ENCODE data around the gene DHX29.

The DHX29 gene

DNA sequence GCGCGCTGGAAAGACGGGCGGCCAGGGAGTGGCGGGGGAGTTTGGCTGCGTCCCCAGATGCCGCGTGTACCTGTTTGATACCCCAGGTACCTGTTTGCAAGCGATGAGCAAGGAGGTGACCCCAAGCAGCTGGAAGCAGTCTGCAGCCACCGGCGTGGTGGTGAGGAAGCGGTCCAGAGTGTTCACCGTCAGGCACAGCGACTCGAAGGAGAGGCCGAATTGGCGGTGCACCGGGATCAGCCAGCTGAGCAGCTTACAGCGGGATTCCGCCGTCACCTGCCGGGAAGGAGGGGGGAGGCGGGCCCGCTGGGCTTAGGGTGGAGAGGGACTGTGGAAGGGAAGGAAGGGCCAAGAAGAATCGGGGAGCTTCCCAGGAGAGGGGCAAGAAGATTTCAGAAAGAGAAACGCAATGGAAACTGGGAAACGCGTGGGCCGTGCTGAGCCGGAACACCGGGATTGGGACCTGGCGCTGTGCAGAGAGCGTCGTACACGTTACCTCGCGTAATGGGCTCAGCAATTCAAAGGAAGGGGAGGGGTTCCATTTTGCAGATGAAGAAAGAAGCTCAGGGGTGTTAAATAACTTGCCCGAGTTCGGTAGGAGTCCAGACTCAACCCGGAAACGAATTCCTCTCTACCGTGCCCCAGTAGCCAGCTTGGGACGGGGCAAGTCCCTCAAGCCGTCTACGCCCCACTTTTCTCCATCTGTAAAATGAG lies 75.1 kb downstream of the DHX29 start:
- DNase-seq: peak; percentile 62

DNA sequence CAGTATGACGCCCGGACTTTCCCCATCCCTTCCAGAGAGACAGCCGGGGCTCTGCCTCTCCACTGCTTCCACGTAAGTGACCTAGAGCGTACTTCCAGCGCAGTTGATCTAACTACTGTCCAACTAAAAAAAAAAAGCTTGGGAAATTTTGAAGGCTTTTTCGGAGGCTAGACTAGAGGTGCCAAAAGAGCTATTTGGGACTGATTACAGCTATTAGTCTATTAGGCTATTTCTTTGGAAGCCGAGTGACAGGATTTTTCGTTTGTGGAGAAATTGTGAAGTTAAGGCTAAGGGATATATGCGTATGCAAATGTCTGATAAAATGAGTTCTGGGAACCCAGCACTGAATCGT lies 75.6 kb downstream of the DHX29 start:
- DNase-seq: no peak

DNA sequence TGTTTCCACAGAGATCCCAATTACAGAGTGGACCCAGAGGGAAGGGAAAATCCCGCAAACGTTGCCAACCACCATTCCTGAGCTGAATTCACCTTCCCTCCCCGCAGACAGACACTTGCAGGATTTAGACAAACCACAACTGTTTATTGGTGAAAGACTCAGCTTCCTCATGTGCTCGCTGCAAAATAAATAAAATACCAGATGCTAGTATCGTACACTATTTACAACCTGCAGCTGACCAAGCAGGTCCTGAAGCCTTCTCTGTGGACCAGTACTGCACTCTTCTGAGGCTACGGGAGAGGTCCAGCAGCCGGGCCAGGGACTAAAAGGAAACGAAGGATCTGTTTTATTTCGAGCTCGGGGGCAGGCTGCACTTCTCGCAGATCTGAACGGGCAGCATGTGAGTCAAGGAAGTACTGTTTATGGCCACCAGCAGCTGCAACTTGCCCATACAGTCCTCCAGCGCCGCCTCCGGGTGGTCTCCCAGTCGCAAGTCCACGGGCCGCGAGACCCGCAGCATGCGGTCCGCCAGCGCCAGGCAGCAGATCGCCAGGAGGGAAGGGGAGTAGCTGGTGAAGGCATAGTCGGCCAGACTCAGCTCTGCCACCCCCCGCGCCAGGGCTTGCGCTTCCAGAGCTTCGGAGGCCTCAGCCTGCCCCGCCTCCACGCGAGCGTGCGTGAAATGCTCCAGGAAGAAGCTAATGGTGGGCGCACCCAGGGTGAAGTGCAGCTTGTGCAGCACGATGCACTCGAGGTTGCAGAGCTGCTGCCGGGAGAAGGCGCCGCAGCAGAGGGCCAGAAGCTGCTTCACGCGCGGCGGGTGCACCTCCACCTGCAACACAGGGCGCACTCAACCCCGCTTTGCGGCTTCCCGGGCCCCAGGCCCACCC lies 76.2 kb downstream of the DHX29 start:
- DNase-seq: no peak

DNA sequence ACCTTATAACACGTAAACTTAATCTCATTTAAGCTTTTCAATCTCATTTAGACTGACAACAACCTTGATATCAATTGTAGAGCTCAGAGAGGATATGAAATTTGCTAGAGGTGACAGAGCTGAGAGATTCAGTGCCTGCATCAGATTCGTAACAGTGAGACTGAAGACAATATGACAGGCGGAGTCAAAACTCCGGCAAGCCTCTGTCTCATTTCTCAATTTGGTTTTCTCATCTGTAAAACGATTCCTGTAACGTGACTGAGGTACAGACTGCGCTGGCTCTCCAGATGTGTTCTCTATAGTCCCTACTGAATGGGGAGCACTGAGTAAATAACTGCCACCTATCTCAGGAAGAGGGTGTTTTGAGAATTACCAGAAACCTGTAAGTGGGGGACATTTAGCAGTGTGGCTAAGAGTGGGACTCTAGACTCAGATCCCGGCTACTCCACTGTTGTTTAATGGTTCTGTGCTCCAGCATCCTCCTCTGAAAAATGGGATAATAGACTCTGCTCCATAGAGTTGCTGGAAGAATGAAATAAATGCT lies 77.3 kb downstream of the DHX29 start:
- DNase-seq: no peak

- DNase-seq: peak; percentile 49
These were observed 79.6 kb downstream of the DHX29 start for GRCh38 chr5:55227664-55228430.

DNA sequence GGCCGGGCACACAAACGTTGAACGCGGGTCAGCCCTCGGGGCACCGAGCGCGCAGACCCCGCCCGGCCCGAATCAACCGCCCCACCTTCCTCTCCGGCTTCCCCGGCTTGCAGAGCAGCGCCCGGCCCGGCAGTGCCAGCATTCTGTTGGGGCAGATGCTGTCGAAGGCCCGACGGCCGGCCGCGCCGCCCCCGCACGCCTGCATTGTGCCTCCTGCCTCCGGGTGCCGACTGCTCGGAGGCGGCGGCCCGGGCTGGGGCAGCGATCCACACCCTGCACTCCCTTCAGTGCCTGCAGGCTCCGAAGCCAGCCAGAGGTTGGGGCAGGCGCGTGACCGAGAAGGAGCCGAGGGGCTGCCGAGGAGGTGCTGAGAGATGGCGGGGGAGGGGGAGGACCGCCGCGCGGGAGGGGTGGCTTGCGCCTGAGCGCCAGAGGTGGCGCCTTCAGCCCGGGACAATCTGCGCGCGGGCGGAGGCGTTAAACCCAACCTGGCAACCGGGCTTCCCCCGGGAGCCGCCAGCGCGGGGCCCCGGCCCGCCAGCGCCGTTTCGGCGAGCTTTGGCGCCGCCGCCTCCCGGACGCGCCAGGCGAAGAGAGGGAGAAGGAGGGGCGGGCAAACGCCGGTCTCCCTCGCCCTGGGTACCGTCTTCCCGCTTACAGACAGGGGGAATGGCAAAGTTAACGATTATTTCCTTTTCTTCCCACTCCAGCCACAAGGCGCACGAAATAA lies 80.4 kb downstream of the DHX29 start, which contains the start of gene MCIDAS:
Gene MCIDAS, minus strand, starts transcription at position 382 of the 730 bp plus-strand sequence. Its CDS starts 177 bp downstream, at position 205.
- DNase-seq: peak; percentile 68

DNA sequence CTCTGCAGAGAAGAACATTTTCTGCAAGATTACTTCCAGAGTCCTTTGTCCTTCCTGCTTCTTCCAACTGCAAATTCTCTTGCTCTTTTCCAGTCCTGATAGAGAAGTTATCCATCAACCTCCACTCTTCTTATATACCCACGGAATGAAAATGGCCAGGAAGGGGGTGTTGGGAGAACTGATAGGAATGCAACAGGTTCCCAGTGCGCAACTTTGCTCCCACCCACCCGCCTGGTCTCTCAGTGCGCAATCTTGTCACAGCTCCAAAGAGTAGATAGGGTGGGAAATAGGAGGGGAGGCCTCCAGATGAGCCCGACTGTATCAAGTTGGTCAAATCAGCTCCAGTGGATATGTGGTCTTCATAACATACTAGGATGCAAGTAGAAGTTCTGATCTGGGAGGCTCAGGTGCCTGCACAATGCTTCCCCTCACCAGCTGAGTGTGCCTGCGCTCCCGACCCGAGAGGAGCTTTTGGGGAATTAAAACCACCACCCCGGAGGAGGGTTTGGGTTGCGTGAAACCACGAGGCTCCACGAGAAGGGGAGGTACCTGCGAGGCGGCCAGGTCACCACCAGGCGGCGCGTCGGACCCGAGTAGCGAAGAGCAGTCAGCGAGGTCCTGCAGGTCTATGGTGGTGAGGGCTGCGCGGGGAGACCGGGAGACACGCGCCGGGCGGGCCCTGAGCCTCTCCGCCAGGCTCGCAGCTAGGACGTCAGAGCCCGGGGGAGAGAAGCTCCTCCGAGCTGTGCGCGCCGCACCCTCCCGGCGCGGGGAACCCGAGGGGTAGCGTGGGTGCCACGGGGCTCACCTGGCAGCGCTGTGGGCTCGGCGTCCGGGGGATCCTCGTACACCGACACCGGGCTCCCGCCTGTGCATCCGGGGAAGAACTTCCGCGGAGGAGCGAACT lies 81.2 kb downstream of the DHX29 start:
- DNase-seq: peak; percentile 87

DNA sequence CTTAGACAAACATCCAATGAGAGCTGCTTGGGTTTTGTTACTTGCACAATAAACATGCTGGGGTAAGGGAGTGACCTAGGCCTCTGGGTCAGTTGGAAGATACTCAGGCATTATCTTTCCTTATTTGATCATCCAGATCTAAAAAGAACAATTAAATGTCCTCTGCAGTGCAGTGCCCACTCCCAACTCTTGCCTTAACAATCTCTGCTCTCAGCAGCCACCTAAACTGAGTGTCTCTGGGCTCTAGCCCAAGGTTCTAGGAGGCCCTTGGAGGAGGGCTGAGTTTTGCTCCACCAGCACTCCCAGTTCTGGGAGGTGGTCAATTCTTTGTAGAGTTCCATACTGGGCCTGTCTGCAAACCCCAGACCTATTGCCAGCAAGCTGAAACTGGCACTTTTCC lies 82.1 kb downstream of the DHX29 start:
- DNase-seq: no peak

DNA sequence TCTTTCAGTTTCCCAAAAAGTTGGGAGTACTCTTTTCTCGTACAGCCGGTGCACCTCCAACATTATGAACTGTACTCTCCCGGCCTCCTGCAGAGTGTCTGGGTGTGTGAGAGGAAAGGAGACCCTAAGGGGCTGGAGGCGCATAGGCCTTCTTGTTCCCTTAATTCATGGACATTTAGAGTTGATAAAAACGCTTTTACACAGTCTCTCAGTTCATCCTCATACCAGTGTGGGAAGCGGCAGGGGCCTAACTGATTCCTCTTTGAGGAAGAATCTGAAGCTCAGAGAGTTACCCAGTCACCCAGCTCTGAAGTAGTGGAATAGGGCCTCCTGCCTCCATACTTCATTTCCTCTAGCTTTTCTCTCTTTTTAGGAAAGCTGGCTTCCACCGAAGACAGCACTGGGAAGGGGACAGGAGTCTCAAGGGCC lies 83.7 kb downstream of the DHX29 start:
- no peak for DNase-seq

GRCh38 chr5:55222985-55223811 lies 84.3 kb downstream of the DHX29 start:
- DNase-seq: no peak

DNA sequence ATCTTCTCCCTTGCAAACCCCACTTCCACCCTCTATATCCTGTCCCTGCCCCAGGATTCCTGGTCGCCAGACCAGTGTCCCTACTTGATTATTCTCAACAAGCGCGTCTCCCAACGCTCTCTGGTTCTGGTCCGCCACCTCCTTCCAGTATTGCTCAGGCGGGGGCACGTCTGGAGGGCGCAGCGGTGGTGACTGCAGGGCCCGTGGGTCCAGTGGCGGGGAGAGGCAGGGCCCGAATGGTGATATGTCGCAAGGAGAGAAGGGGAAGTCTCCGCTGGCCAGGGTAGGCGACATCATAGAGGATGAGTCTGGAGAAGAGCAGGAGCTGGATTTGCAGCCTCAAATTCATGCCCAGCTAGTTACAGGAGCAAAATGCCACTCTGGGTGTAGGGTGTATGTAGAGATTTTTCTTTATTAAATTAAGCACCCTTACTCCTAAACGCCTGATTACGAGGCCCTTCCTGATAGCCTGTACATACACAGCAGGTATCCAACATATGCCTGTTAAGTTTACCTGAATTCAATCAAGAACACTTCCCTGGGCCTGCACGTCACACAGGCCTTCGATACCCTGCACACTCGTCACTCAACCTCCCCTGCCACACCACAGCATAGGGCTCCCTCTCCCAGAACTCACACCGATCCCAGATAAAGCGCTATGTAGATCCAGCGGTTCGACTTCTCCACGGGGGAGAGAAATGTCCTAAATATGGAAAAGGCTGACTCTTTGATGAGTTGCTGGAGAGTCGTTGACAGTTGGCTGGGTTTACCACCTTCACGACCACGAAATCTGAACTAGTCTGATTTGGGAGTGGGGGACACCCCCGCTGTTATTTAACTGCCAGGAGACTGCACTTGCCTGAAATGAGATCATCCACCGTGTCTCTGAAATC lies 85.2 kb downstream of the DHX29 start:
- no peak for DNase-seq

DNA sequence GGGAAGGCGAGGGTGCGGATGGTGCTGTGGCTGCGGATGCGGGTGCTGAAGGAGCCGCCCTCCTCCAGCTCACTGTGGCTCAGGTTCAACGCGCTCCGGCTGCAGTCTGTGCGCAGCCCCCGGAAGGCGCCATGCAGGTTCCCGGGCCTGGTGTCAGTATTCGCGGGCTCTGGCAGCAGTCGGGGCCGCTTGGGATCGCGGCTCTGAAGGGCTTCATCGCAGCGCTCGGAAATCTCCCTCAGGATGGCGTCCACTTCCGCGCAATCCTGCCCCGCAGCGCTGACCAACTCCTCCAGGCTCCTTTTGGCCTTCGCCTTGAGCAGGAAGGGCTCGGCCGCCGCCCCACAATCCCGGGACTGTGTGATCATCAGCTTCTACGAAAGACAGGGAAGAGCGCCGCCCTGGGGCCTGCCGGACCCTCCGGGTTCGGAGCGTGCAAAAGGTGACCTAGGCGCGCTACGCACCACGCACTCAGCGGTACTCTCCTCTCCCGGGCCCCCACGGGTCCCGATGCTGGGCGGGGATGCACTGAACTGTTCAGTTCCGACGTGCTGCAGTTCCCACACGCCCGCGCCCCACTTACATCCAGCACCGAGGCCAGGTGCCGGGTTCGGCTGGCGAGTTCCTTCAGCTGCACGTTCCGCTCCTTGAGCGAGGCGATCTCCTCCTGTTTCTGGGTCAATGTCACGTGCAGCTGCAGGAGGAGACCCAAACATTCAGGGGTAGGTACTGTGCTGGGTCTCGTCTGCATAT lies 86.9 kb downstream of the DHX29 start:
- DNase-seq: no peak

- no peak for DNase-seq
These were observed 87.7 kb downstream of the DHX29 start for GRCh38 chr5:55219770-55220169.

DNA sequence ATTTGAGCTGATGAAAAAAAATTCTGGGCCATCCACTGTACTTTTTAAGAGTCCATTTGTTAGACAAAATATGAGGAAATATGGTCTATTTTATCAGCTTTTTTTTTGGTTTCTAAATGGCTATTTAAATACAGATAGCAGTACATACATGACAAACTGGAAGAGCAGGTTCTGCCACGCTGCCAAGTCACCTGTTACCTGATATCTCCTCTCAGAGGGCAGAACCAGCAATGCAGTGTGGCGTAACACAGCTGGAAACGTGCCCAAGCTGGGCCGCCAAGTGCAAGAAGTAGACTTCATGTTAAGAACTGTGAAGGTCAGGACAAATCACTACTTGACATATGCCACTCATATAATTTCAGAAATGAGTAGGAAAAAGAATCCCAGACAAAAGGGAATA lies 88.5 kb downstream of the DHX29 start:
- peak; percentile 90 for DNase-seq

DNA sequence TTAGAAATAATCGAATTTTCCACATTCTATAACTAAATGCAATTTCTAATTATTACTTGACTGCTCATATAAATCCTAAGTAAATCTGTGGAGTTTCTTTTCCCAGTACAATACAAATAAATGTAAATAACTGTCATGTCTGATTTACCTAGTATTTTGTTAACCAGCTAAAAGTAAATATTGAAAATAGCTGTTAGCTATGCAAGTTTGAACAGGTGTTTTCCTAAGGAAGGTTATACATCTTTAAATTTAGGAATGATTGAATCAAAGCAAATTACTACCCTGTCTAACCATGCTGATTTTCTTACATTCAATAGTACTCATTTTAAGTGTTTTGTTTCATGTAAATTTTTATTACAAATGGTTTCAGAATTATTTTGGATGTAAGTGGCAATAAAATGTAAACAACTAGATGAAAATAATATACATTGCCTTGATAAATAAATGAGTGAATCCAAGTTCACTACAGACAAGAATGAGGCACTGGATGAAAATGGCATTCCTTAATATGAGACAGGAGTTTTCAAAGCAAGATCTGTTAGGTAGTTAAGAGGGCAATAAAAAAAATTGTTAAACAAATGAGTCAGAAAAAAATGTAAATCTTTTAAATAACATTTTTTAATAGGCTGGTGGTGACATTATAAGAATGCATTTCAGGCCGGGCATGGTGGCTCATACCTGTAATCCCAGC lies 96.2 kb downstream of the DHX29 start:
- DNase-seq: no peak

Data from NCI-H345 (cell line).